Keratinocyte (primary cell): ENCODE measurements around the gene POLDIP3. TPM values are rescaled to one million over a fixed set of nuclear protein-coding genes. Genes with fewer than 3 reads are reported as not detected.

ENCODE experiments used
- DNase-seq: peaks from one replicate; pipeline ENCODE4 v3.0.0-alpha.2; 2011; ENCODE audit warnings: low read depth, missing footprints, low spot score
- FAIRE-seq: peaks from 2 replicates; lab custom pipeline; 2011; peaks lifted over from hg19 to GRCh38; lab: Jason Lieb, UNC
- H2AFZ ChIP-seq: 2 replicates; pipeline ENCODE4 v1.6.0; 2012; ENCODE audit warnings: low read length, control low read depth, inconsistent platforms; ENCODE audit not compliant: control insufficient read depth
- H3K27ac ChIP-seq: 2 replicates; pipeline ENCODE4 v1.5.1; 2011; ENCODE audit warnings: low read length; ENCODE audit not compliant: control insufficient read depth, insufficient read depth
- H3K27me3 ChIP-seq: 3 replicates; pipeline ENCODE4 v1.6.0; 2011; ENCODE audit warnings: low read length; ENCODE audit not compliant: control insufficient read depth, insufficient read depth; ENCODE audit errors: extremely low read depth
- H3K36me3 ChIP-seq, 2 experiments: 2 replicates in 1 of 2; 3 replicates in 1 of 2; pipeline ENCODE4 v1.5.1; 2011; ENCODE audit warnings: low read length in 2 of 2, mild to moderate bottlenecking in 1 of 2; ENCODE audit not compliant: control insufficient read depth in 2 of 2, insufficient read depth in 2 of 2; ENCODE audit errors: extremely low read depth in 1 of 2
- H3K4me1 ChIP-seq: 3 replicates; pipeline ENCODE4 v1.5.1; 2011; ENCODE audit warnings: low read length; ENCODE audit not compliant: control insufficient read depth, insufficient read depth; ENCODE audit errors: extremely low read depth
- H3K4me2 ChIP-seq: 3 replicates; pipeline ENCODE4 v1.6.0; 2011; ENCODE audit warnings: low read depth, low read length; ENCODE audit not compliant: control insufficient read depth, insufficient read depth; ENCODE audit errors: extremely low read depth
- H3K4me3 ChIP-seq, 3 experiments: fragments of 200-600 bp in 1 of 3; sonication (generic) in 1 of 3; 2 replicates in 2 of 3; 3 replicates in 1 of 3; pipeline ENCODE4 v1.5.1; 2011 to 2016; ENCODE audit warnings: low read length in 3 of 3, mild to moderate bottlenecking in 3 of 3, control low read depth in 2 of 3, inconsistent platforms in 1 of 3, low read depth in 1 of 3, mixed read lengths in 1 of 3, mixed run types in 1 of 3, moderate library complexity in 1 of 3; ENCODE audit not compliant: control insufficient read depth in 2 of 3, insufficient read depth in 2 of 3; ENCODE audit errors: extremely low read depth in 1 of 3
- H3K79me2 ChIP-seq: 2 replicates; pipeline ENCODE4 v1.6.0; 2012; ENCODE audit warnings: low read length; ENCODE audit not compliant: control insufficient read depth, insufficient read depth
- H3K9ac ChIP-seq: 3 replicates; pipeline ENCODE4 v1.6.0; 2011; ENCODE audit warnings: low read length; ENCODE audit not compliant: control insufficient read depth, insufficient read depth; ENCODE audit errors: extremely low read depth
- H3K9me1 ChIP-seq: 3 replicates; pipeline ENCODE4 v1.6.0; 2011; ENCODE audit warnings: low read length; ENCODE audit not compliant: control insufficient read depth, insufficient read depth; ENCODE audit errors: extremely low read depth
- H3K9me3 ChIP-seq: 2 replicates; pipeline ENCODE4 v1.5.1; 2012; ENCODE audit warnings: low read depth, low read length; ENCODE audit not compliant: control insufficient read depth
- H4K20me1 ChIP-seq: 3 replicates; pipeline ENCODE4 v1.6.0; 2011; ENCODE audit warnings: low read length; ENCODE audit not compliant: control insufficient read depth, insufficient read depth; ENCODE audit errors: extremely low read depth
- EZH2 ChIP-seq: IDR thresholded peaks from one replicate; pipeline ENCODE4 v1.6.1; 2012; ENCODE audit warnings: inconsistent platforms, mild to moderate bottlenecking, low read length, moderate library complexity
- dilution Hi-C: fragments of 300-500 bp; cut with MboI; formaldehyde crosslinking; loops from one replicate; pipeline ENCODE4 v1.7.0; 2020; ENCODE audit warnings: low sequenced_read_pairs; ENCODE audit not compliant: extremely low pct_ligation_motif_present
- polyA plus RNA-seq, 5 experiments: library from polyadenylated mRNA; depleted of rRNA in 3 of 5; stranded (reverse) in 3 of 5; stranded (forward) in 1 of 5; unstranded in 1 of 5; fragments of >200 nt; gene quantifications; 1 replicate in 1 of 5; 2 replicates in 3 of 5; 3 replicates in 1 of 5; pipeline versions ENCODE4 v1.2.1 to v1.2.3, GENCODE V29; 2011 to 2012; ENCODE audit warnings: missing spikeins in 2 of 5, low read depth in 1 of 5, low replicate concordance in 1 of 5
- TF ChIP-seq, protein P1 (sequence below), 3 experiments: IDR thresholded peaks in 1 of 3; conservative IDR thresholded peaks in 1 of 3; optimal IDR thresholded peaks in 1 of 3; 2 replicates in 2 of 3; 3 replicates in 1 of 3; pipeline versions ENCODE3 to v1.5.1; 2011; ENCODE audit warnings: low read length in 3 of 3, mild to moderate bottlenecking in 3 of 3, moderate library complexity in 2 of 3, control low read depth in 1 of 3, inconsistent platforms in 1 of 3; ENCODE audit not compliant: insufficient read depth in 2 of 3; ENCODE audit errors: extremely low read depth in 1 of 3

POLDIP3 gene
- polyA plus RNA-seq, 1 donor (not counting 4 experiments of a cell fraction or from before 2014, with no cell fraction given) = 41.9 TPM

DNA sequence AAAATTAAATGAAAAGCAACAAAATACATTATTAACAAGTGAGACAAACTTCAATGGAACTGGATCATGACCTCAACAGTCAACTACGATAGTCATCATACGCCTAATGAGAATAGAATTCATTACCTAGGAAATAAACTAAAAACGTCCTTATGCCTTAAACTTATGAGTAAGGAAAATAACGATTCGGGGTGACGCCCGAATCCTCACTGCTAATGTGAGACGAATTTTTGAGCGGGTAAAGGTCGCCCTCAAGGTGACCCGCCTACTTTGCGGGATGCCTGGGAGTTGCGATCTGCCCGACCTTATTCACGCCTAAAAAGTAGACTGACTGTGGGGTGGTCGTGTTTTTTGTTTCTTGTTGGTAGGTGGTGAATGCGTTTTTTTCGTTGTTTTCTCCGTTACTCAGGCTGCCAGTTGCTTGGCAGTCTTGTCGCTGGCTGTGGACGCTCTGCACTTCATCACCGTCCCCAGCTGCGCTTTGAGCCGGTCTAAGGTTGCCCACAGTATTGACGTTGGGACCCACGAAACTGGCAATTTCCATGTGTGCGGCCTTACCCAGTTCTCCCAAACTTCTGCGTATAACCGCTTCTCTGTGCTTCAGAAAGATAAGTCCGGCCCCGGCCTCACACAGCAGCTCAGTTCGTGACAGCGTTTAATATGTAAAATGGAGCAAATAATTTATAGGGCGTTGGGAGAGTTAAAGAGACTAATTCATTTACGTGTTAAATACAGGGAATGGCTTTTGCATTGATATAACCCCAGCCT, 593 bp upstream of the POLDIP3 start:
- Histone ChIP-seq H3K9ac (peak overlapping the region; percentile 92), H3K4me2 (peak overlapping the region; percentile 80), H3K9me1 (peaks cover 8% of the 10 kb centered on the region), H3K27me3 (no peaks in the 10 kb centered on the region), H3K36me3 (peaks cover 7 to 23% of the 10 kb centered on the region in 2 experiments), H3K27ac (peak overlapping the region; percentile 100), H3K4me1 (peaks cover 23% of the 10 kb centered on the region), H4K20me1 (peaks cover 7% of the 10 kb centered on the region), H2AFZ (peak overlapping the region; percentile 65), H3K9me3 (no peaks in the 10 kb centered on the region), H3K4me3 (peak overlapping the region; percentile 73 to 90 (median 79)), H3K79me2 (peaks cover 39% of the 10 kb centered on the region)
- no peak for DNase-seq
- dilution Hi-C loops = no loop called here
- TF ChIP-seq, protein P1, sequence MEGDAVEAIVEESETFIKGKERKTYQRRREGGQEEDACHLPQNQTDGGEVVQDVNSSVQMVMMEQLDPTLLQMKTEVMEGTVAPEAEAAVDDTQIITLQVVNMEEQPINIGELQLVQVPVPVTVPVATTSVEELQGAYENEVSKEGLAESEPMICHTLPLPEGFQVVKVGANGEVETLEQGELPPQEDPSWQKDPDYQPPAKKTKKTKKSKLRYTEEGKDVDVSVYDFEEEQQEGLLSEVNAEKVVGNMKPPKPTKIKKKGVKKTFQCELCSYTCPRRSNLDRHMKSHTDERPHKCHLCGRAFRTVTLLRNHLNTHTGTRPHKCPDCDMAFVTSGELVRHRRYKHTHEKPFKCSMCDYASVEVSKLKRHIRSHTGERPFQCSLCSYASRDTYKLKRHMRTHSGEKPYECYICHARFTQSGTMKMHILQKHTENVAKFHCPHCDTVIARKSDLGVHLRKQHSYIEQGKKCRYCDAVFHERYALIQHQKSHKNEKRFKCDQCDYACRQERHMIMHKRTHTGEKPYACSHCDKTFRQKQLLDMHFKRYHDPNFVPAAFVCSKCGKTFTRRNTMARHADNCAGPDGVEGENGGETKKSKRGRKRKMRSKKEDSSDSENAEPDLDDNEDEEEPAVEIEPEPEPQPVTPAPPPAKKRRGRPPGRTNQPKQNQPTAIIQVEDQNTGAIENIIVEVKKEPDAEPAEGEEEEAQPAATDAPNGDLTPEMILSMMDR (optimal IDR thresholded peaks at IDR 0.05 in 1 of 3, IDR thresholded peaks at IDR 0.05 in 1 of 3, conservative IDR thresholded peaks at IDR 0.05 in 1 of 3; ENCODE audit: extremely low read depth in 1 of 3, insufficient read depth in 2 of 3, low read length in 3 of 3) = peak in 1 of 3 experiments; percentile 16
- no peak for TF ChIP-seq EZH2
- peak; percentile 48 for FAIRE-seq

DNA sequence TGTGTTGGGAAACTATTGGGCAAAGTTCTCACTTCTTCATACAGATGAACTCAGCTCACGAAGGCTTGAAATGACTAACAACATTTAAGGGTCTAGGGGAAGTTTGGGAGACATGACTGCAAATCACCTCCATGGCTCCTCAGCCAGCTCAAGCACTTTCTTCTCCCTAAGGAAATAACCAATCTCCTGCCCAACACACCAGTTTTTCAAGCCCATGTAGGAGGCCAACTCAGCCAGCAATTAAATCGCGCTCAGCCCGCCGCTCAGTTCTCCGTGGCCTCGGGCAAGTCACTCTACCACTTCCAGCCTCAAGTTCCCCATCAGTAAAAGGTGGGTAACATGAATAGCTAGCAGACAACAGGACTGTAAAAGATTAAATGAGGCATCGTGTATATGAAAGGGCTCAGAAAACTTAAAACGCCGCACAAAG, 796 bp downstream of the POLDIP3 start:
- TF ChIP-seq, protein P1 (optimal IDR thresholded peaks at IDR 0.05 in 1 of 3, IDR thresholded peaks at IDR 0.05 in 1 of 3, conservative IDR thresholded peaks at IDR 0.05 in 1 of 3; ENCODE audit: extremely low read depth in 1 of 3, insufficient read depth in 2 of 3, low read length in 3 of 3) = no peak
- no peak for TF ChIP-seq EZH2
- Histone ChIP-seq H3K4me1 (peaks cover 30% of the 10 kb centered on the region), H3K4me3 (peak overlapping the region; percentile 73 to 90 (median 79)), H3K9me1 (peaks cover 8% of the 10 kb centered on the region), H3K9me3 (no peaks in the 10 kb centered on the region), H3K36me3 (peaks cover 8 to 16% of the 10 kb centered on the region in 2 experiments), H3K27ac (peak overlapping the region; percentile 100), H3K27me3 (no peaks in the 10 kb centered on the region), H4K20me1 (peaks cover 7% of the 10 kb centered on the region), H2AFZ (no peak overlapping the region), H3K4me2 (peak overlapping the region; percentile 80), H3K9ac (peak overlapping the region; percentile 92), H3K79me2 (peaks cover 48% of the 10 kb centered on the region)
- FAIRE-seq (peak; percentile 49), DNase-seq (no peak)
- dilution Hi-C loops = no loop called here
